Body of pancreas (tissue), 4 donors: ENCODE data around the gene KIAA1614. TPM values are rescaled to one million over a fixed set of nuclear protein-coding genes. Genes with fewer than 3 reads are reported as not detected.

Source experiments
- ATAC-seq: fragments of 150-250 bp; one replicate; pipeline ENCODE4 v1.9.1; 2016
- DNase-seq, 4 donors: peaks; one replicate each; pipeline ENCODE4 v3.0.0-alpha.2; 2019
- H3K27ac ChIP-seq, 4 donors: fragments of 200-600 bp; sonication (generic); 1 replicate in 3 of 4; 2 replicates in 1 of 4; pipeline versions ENCODE4 v1.5.1 to v1.6.1; 2016 to 2019; ENCODE audit warnings: mild to moderate bottlenecking in 1 of 4, mixed read lengths in 1 of 4, moderate library complexity in 1 of 4
- H3K27me3 ChIP-seq, 2 donors: fragments of 200-600 bp; sonication (generic); one replicate each; pipeline ENCODE4 v1.6.0; 2016; ENCODE audit warnings: mild to moderate bottlenecking in 1 of 2
- H3K36me3 ChIP-seq, 2 donors: fragments of 200-600 bp; sonication (generic); replicated peaks in 1 of 2; 2 replicates each; pipeline ENCODE4 v1.5.1; 2016; ENCODE audit warnings: low read depth in 2 of 2; ENCODE audit not compliant: insufficient read depth in 1 of 2
- H3K4me1 ChIP-seq: fragments of 200-600 bp; sonication (generic); one replicate; pipeline ENCODE4 v1.6.0; 2016
- H3K4me3 ChIP-seq, 2 donors: fragments of 200-600 bp; sonication (generic); 1 replicate in 1 of 2; 2 replicates in 1 of 2; pipeline ENCODE4 v1.5.1; 2016 to 2019
- H3K9me3 ChIP-seq, 3 donors: fragments of 200-600 bp; sonication (generic); 1 replicate in 2 of 3; 2 replicates in 1 of 3; pipeline ENCODE4 v1.5.1; 2016
- POLR2A ChIP-seq, 3 donors: fragments of 450-650 bp; IDR thresholded peaks; one replicate each; pipeline ENCODE4 v1.6.1; 2016; ENCODE audit warnings: antibody characterized with exemption in 3 of 3, mild to moderate bottlenecking in 2 of 3
- WGBS, 2 donors: methylation state at CpG; one replicate each; pipeline ENCODE4 v1.1.5; 2017; 5-methylcytosine and 5-hydroxymethylcytosine counted together
- intact Hi-C: fragments of 100-400 bp; cut with DNase I; formaldehyde crosslinking; loops from one replicate; pipeline ENCODE4 v1.15.1; 2023
- total RNA-seq, 2 donors: library from RNA; depleted of rRNA; stranded (reverse); fragments of >200 nt; gene quantifications; one replicate each; pipeline ENCODE4 v1.1.0, GENCODE V29; 2016
- TF ChIP-seq, protein P1 (sequence below), 7 experiments: fragments of 450-650 bp in 4 of 7; fragments of 200-600 bp in 3 of 7; sonication (generic) in 3 of 7; IDR thresholded peaks; one replicate each; pipeline ENCODE4 v1.5.1; 2016 to 2019; ENCODE audit warnings: antibody characterized with exemption in 7 of 7

The KIAA1614 gene
- total RNA-seq, 2 donors from 2014 or later = 0.52 to 4.3 TPM

DNA sequence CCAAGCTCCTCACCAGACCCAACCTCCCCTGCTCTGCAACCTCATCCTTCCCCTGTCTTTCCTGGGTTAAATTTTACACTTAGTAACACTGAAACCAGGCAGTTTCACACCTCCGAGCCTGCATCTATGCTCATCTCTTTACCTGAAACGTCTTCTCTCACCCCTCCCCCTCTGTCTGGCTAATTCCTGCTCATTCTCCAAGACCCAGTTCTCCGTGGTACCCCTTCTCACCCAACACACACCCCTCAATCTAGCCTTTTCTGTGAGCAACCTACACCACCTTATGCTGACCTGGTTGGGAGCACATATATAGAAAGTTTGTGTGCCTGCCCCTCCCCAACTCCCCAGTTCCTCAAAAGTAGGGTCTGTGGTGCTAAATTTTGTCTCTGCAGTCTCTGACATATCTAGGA, 3.7 kb upstream of the KIAA1614 start:
- intact Hi-C loops = no loop called here
- no peak for ATAC-seq

DNA sequence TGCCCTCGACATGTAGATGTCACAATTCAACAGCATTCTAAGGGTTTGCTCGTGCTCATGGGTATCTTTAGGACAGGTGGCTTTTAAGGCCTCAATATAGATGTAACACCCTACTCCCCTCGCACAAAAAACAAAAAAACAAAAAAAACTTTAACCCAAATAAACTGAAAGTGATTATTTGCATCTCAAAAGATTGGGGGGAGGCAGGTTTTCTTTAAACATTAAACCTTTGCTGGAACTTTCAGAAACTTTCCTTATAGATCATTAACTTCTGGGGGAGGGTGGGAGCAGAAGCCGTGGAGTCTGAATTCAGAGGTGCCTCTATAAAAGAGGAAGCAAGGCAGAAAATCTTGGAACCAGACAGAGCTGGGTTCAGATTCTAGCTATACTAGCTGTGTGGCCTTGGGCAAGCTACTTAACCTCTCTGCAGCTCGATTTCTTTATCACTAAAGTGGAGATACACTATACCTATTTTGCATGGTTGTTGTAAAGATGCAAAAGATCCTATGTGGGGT, 3.2 kb upstream of the KIAA1614 start:
- WGBS, 2 donors = 39 to 48% methylated on average over 5 of the region's 5 CpGs
- Histone ChIP-seq H3K36me3 (no peaks in the 10 kb centered on the region), H3K4me3 (no peak overlapping the region), H3K27me3 (peaks cover 0 to 12% of the 10 kb centered on the region in 2 donors), H3K27ac (no peak overlapping the region), H3K4me1 (peaks cover 20% of the 10 kb centered on the region), H3K9me3 (no peaks in the 10 kb centered on the region)
- TF ChIP-seq POLR2A (IDR thresholded peaks at IDR 0.05) = no peak
- TF ChIP-seq, protein P1, sequence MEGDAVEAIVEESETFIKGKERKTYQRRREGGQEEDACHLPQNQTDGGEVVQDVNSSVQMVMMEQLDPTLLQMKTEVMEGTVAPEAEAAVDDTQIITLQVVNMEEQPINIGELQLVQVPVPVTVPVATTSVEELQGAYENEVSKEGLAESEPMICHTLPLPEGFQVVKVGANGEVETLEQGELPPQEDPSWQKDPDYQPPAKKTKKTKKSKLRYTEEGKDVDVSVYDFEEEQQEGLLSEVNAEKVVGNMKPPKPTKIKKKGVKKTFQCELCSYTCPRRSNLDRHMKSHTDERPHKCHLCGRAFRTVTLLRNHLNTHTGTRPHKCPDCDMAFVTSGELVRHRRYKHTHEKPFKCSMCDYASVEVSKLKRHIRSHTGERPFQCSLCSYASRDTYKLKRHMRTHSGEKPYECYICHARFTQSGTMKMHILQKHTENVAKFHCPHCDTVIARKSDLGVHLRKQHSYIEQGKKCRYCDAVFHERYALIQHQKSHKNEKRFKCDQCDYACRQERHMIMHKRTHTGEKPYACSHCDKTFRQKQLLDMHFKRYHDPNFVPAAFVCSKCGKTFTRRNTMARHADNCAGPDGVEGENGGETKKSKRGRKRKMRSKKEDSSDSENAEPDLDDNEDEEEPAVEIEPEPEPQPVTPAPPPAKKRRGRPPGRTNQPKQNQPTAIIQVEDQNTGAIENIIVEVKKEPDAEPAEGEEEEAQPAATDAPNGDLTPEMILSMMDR (IDR thresholded peaks at IDR 0.05) = no peak
- ATAC-seq (no peak), DNase-seq (no peak)
- intact Hi-C loops = no loop called here

More for the DNA sequence above, 3.7 kb upstream of the KIAA1614 start:
- TF ChIP-seq POLR2A (IDR thresholded peaks at IDR 0.05) = no peak
- TF ChIP-seq, protein P1 (IDR thresholded peaks at IDR 0.05) = no peak
- Histone ChIP-seq H3K27me3 (peaks cover 0 to 12% of the 10 kb centered on the region in 2 donors), H3K27ac (no peak overlapping the region), H3K4me3 (no peak overlapping the region), H3K9me3 (no peaks in the 10 kb centered on the region), H3K36me3 (no peaks in the 10 kb centered on the region), H3K4me1 (peaks cover 20% of the 10 kb centered on the region)
- DNase-seq = no peak
- 56 to 68% methylated on average over 3 of the region's 3 CpGs for WGBS, 2 donors

DNA sequence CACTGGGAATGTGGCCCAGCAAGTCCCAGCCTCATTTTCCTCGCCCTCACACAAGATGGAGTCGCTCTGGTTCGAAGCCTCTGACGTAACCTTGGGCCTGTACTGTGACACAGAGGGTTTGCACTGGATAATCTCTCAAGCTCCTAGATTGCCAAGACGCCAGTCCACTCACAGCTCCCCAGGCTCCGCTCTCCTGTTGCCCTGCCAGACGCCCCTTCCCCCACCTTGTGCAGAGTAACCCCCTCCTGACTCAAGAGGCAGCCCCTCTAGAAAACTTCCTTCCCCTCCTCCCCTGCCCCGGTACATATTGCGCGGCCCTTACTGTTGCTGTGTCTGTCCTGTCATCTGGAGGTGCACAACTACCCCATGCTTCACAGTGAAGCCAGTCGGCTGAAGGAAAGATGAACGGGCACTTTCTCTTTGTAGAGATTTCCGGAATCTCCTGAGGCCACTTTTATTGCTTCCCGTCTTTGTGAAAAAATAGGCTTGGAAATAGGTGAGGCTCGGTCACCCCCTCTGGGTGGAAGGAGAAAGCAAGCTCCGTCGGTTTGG, 981 bp upstream of the KIAA1614 start:
- Histone ChIP-seq H3K27ac (peak overlapping the region in 1 of 4 donors; percentile 57), H3K27me3 (peaks cover 0 to 12% of the 10 kb centered on the region in 2 donors), H3K4me3 (peak overlapping the region; percentile 3 to 25), H3K36me3 (no peaks in the 10 kb centered on the region), H3K9me3 (no peaks in the 10 kb centered on the region), H3K4me1 (peaks cover 20% of the 10 kb centered on the region)
- intact Hi-C loops = no loop called here
- TF ChIP-seq, protein P1 (IDR thresholded peaks at IDR 0.05) = no peak
- TF ChIP-seq POLR2A (IDR thresholded peaks at IDR 0.05) = no peak
- 30 to 37% methylated on average over 16 to 17 of the region's 17 CpGs for WGBS, 2 donors
- peak; percentile 20 for ATAC-seq
- DNase-seq = no peak

DNA sequence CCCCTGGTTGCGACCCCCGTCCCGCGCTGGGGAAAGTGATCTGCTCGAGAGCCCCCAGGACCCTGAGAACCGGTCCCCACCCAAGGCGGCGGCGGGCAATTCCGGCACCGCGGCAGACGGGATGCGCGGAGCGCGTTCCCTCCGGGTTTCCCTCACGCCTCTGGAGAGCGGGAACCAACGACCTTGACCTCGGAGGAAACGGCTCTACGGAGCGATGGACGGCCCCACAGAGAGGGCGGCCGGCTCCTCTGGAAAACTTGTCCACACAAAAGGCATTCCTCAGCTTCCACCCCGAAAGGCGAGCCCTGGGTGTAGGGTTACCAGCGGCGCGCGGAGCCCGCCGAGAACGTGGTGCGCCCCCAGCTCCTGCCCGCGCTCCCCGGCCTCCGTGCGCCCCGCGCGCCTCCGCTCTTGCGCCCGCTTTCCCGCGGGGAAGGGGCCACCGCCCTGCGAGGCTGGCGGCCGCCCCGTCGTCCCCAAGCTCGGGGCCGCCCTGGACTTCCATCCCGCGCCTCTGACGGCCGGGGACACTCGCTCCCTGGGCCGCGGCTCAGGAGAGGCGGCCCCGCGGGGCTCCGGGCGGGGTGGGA, 391 bp upstream of the KIAA1614 start:
- TF ChIP-seq, protein P1 (IDR thresholded peaks at IDR 0.05) = no peak
- TF ChIP-seq POLR2A (IDR thresholded peaks at IDR 0.05) = no peak
- Histone ChIP-seq H3K27ac (peak overlapping the region in 3 of 4 donors; percentile 14 to 57 (median 52)), H3K36me3 (no peaks in the 10 kb centered on the region), H3K27me3 (peaks cover 0 to 12% of the 10 kb centered on the region in 2 donors), H3K4me1 (peaks cover 20% of the 10 kb centered on the region), H3K9me3 (no peaks in the 10 kb centered on the region), H3K4me3 (peak overlapping the region; percentile 3 to 25)
- intact Hi-C loops = no loop called here
- ATAC-seq = peak; percentile 31
- 0 to 10% methylated on average over 2 to 61 of the region's 71 CpGs for WGBS, 2 donors
- DNase-seq = no peak
